NB4 (cell line): ENCODE results near the gene DAPK1.

Experiments used
- CTCF ChIP-seq: IDR thresholded peaks from one replicate; pipeline ENCODE4 v1.5.1; 2012; ENCODE audit warnings: low read depth, low read length
- MAX ChIP-seq: IDR thresholded peaks from 2 replicates; pipeline ENCODE4 v1.6.1; 2011; ENCODE audit warnings: low read depth, low read length
- MYC ChIP-seq: IDR thresholded peaks from 2 replicates; pipeline ENCODE4 v1.6.1; 2011; ENCODE audit warnings: low read depth, low read length

- TF ChIP-seq CTCF (no peak), MYC (no peak), MAX (no peak)
Observed at GRCh38 chr9:87646546-87646945, 148.9 kb downstream of the DAPK1 start.
